GM18502 (cell line): Measurements from ENCODE around the gene KRTAP3-3.
"Not testable (repeated sequence)": the region's sequence is repeated elsewhere in the genome, so short reads cannot be mapped to it uniquely, and the experiment has no call there.

Source experiments
- ATAC-seq: cut with Tn5 transposase; IDR thresholded peaks from one replicate; pipeline ENCODE4 v1.9.1; 2021; ENCODE audit warnings: mild to moderate bottlenecking; ENCODE audit not compliant: unreplicated experiment, poor library complexity

The KRTAP3-3 gene

DNA sequence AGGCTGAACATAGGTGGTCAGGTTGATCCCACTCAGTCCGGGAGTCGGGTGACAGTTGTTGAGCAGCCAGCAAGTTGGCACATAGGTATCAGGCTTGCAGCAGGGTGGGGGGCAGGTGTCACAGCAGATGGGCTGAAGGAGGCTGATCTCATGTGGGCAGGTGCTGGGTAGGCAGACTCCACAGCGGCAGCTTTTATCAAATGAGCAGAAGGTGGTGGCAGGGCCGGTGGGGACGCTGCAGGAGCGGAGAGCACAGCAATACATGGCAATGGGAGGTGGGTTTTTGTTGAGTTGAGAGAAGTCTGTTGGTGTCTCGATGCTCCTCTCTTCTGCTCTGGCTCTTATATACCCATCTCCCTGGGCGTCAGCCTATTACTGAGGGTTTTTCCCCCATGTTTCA, 14.8 kb upstream of the KRTAP3-3 start, which contains the start of gene KRTAP3-1:
KRTAP3-1 (minus strand) TSS at position 318 of the 400 bp plus-strand sequence; CDS start at position 264, 54 bp downstream.
- ATAC-seq, result no peak

GRCh38 chr17:41004397-41004796, 10.4 kb upstream of the KRTAP3-3 start:
- no peak for ATAC-seq

GRCh38 chr17:41003926-41004325, 10.0 kb upstream of the KRTAP3-3 start:
- ATAC-seq, result no peak

- no peak for ATAC-seq
Measured at GRCh38 chr17:41002814-41003213, 8.8 kb upstream of the KRTAP3-3 start.

DNA sequence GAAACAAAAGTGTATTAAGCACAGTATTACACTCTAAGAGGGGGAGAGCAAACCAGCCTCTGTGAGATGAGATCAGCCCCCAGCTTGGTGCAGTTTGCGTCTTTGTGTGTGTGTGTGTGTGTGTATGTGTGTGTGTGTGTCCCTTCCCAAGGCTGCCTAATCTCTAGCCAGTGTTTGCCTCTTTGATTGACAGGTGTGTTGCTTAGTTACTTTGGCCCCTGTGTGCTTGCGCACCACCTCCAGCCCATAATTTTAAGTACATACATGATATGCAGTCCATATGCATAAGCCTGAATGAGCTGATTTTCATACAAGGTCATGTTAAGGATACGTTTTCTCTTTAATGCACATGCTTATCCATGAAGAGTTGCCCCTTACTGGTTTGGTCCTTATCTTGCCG, 7.8 kb upstream of the KRTAP3-3 start:
- no peak for ATAC-seq

- ATAC-seq, result not testable (repeated sequence)
Measured at GRCh38 chr17:40999563-40999962, 5.6 kb upstream of the KRTAP3-3 start, which contains the start of gene KRTAP3-2. Gene KRTAP3-2, minus strand, starts transcription at chr17:40999906. Its CDS starts 53 bp downstream, at chr17:40999853.

DNA sequence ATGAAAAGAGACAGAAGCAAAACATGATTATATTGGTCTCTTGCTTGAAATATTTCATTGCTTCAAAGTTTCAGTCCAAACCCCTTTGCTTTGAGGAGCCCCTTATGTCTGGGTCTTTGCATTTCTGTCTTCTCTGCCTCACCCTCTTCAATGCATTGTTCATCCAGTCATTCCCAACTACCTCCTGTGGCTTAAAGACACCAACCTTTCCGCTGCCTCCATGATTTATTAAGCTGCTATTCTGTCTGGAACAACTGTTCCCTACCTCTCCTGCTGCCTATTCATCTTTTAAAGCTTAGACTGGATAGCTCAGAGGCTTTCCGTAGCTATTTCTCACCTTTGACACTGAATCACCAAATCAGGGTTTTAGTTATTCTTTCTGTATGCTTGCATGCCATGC, 3.4 kb upstream of the KRTAP3-3 start:
- ATAC-seq, result no peak

- ATAC-seq, result no peak
Measured at GRCh38 chr17:40996829-40997228, 2.9 kb upstream of the KRTAP3-3 start.

DNA sequence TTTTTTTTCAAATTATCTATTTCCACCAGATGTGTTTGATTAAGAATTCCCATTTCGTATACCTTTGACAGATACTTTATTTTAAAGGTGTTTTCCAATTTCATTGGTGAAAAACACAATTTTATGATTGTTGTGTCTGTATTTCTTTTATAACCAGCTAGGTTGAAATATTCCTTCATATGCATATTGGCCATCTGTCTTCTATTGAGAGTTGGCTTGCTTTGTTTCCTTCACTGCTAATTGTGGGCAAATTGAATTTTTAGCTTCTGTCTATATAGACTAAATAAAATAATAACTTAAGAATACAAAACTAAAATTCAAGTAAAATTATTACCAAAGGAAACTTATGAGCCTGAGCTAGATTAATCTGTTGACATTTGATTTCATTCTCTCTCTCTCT, 1.2 kb upstream of the KRTAP3-3 start:
- ATAC-seq, result no peak

- no peak for ATAC-seq
Measured at GRCh38 chr17:40993084-40993483, 880 bp downstream of the KRTAP3-3 start.

- ATAC-seq, result no peak
Measured at GRCh38 chr17:40992666-40993065, 1.3 kb downstream of the KRTAP3-3 start.

DNA sequence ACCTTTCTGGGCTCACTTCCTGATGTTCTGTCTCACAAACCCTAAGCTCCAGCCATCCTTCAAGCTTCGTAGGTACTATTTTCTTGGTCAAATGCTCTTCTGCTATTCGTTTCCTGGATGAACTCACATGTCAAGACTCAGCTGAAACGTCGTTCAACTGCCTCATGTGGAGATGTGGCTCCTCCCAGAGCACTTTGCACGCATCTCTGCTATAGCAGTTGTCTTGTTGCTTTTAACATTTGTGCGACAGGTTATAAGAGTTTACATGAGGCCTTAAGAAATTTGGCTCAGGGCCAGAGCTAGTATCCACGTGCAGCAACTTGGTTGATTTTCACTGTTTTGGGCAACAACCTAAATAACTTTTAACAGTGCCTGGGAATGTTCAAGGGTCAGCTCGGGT, 7.0 kb downstream of the KRTAP3-3 start:
- ATAC-seq, result no peak

DNA sequence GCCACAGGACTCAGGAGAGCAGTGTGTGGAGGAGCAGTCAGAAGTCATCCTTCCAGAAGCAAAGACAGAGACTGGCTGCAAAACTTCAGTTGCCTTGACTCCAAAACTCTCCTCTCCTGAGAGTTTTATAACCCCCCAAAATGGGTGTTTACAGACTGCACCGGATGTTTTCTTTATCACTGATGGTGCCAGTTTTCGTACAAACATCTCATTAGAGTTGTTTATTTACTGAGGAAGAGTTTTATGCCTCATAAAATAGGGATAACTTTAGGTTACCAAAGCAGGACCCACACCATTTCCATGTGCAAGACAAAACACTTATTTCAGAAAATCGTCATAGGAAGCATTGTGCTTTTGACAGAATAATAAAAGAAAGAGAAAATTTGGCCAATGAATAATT, 9.7 kb downstream of the KRTAP3-3 start, which contains the start of gene KRT40:
KRT40 (minus strand) TSS at position 101 of the 400 bp plus-strand sequence; CDS start at position 48, 53 bp downstream.
- ATAC-seq, result no peak

GRCh38 chr17:40981115-40981514, 12.8 kb downstream of the KRTAP3-3 start:
- ATAC-seq, result no peak

GRCh38 chr17:40980596-40980995, 13.4 kb downstream of the KRTAP3-3 start:
- ATAC-seq, result no peak

GRCh38 chr17:40980117-40980516, 13.8 kb downstream of the KRTAP3-3 start:
- no peak for ATAC-seq

GRCh38 chr17:40978575-40979151, 15.3 kb downstream of the KRTAP3-3 start:
- no peak for ATAC-seq

DNA sequence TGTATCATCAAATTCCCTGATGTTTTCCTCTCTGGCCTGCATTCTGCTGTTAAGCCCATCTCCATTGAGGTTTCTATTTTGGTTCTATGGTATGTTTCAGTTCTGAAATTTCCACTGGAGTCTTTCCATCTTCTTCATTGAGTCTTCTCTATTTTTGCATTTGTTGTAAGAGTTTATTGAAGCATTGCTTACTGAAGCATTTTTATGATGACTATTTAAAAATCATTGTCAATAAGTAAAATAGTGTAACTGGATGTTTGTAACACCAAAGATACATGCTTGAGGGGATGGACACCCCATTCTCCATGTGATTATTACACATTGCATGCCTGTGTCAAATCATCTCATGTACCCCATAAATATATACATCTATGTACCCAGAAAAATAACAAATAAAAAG, 18.4 kb downstream of the KRTAP3-3 start:
- no peak for ATAC-seq

- ATAC-seq, result no peak
Measured at GRCh38 chr17:40974366-40974765, 19.6 kb downstream of the KRTAP3-3 start.

DNA sequence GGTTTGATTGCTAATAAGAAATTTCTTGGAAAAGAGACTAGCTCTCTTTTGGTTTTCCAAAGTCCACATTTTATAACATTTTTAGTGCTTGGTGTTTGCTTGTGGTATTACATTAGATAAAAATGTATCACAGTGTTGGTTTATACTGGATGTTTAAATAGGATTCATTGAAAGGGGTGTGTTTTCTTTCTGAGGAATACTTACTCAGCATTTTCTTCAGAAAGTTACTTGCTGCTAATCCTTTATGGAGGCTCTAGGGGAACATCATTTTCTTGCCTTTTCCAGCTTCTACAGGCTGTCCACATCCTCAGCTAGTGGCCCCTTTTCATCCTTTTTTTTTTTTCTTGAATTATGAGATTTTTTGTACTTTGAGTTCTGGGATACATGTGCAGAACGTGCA, 26.4 kb downstream of the KRTAP3-3 start:
- ATAC-seq, result no peak

DNA sequence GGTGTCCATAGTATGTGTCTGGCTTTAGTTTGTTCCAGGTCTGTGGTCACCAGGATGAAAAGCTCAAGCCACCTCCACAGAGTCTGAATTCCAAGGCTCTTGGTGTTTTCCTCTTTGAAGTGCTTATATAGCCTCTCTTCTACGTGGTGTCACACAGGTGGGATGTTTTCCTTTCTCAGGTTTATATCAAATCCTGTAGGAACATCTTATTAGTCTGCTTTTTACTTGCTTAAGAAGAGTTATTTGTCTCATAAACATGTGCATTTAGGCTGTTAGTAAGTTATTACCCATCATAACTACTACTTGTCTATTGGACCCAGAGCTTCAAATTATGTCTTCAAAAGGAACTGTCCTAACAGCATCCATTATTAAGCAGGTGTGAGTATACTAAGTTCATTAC, 27.1 kb downstream of the KRTAP3-3 start, which contains the start of gene KRT39:
KRT39 (minus strand) TSS at position 101 of the 400 bp plus-strand sequence; CDS start at position 9, 92 bp downstream.
- no peak for ATAC-seq

DNA sequence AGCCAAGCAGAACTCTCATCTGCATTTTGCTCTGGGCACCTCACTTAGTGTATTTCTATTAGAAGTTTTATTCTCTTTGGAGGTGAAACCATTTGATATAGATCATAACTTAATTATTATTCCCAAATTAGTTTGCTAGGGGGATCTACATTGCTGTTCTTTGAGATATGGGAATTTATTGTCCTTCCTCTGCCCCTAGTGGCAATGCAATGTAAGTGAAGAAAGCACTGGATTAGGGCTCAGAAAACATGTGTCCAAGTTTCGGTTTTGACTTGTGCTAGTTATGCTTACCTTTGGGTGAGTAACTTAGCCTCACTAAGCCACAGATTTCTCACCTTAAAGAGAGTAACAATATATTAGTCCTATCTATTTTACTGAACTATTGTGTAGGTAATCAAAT, 30.1 kb downstream of the KRTAP3-3 start:
- ATAC-seq, result no peak
